Gastrocnemius medialis (tissue), 4 donors: ENCODE measurements around the gene DENND5B.

Source experiments
- POLR2A ChIP-seq, 2 donors: fragments of 450-650 bp; IDR thresholded peaks; one replicate each; pipeline ENCODE4 v1.6.1; 2017; ENCODE audit warnings: antibody characterized with exemption in 2 of 2, mild to moderate bottlenecking in 2 of 2, moderate library complexity in 2 of 2
- TF ChIP-seq, protein P1 (sequence below), 5 experiments: fragments of 450-650 bp in 3 of 5; fragments of 200-600 bp in 2 of 5; sonication (generic) in 2 of 5; IDR thresholded peaks in 4 of 5; conservative IDR thresholded peaks in 1 of 5; 1 replicate in 4 of 5; 2 replicates in 1 of 5; pipeline ENCODE4 v1.5.1; 2016 to 2019; ENCODE audit warnings: antibody characterized with exemption in 5 of 5, mild to moderate bottlenecking in 3 of 5, moderate library complexity in 3 of 5

DNA sequence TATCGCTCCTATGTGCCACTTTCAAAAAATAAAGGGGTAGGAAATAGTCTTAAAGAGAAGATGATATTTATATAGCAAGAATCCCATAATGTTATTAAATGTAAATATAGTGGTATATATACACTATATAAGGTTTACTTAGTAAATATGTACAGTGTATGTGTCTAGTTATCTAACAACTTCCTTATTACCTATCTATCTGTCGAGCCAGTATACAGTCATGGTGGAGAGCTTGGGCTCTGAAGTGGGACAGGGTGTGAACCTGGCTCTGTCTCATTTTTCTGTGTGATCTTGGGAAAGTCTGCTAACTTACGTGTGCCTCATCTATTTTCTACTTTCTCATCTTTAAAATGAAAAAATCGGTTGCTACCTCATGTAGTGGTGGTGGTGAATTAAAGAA, 202.2 kb downstream of the DENND5B start:
- TF ChIP-seq, protein P1, sequence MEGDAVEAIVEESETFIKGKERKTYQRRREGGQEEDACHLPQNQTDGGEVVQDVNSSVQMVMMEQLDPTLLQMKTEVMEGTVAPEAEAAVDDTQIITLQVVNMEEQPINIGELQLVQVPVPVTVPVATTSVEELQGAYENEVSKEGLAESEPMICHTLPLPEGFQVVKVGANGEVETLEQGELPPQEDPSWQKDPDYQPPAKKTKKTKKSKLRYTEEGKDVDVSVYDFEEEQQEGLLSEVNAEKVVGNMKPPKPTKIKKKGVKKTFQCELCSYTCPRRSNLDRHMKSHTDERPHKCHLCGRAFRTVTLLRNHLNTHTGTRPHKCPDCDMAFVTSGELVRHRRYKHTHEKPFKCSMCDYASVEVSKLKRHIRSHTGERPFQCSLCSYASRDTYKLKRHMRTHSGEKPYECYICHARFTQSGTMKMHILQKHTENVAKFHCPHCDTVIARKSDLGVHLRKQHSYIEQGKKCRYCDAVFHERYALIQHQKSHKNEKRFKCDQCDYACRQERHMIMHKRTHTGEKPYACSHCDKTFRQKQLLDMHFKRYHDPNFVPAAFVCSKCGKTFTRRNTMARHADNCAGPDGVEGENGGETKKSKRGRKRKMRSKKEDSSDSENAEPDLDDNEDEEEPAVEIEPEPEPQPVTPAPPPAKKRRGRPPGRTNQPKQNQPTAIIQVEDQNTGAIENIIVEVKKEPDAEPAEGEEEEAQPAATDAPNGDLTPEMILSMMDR (IDR thresholded peaks at IDR 0.05 in 4 of 5, conservative IDR thresholded peaks at IDR 0.05 in 1 of 5): no peak
- TF ChIP-seq POLR2A (IDR thresholded peaks at IDR 0.05): no peak
